NCI-H748 (cell line): ENCODE measurements around the gene CBX5.
A peak's percentile ranks its signal among the peaks of the same experiment; 100 is the strongest.
"Not testable (repeated sequence)": the region's sequence is repeated elsewhere in the genome, so short reads cannot be mapped to it uniquely, and the experiment has no call there.

Source experiments
- DNase-seq: peaks from one replicate; lab custom pipeline; 2025; ENCODE audit not compliant: unreplicated experiment; lab: John Stamatoyannopoulos, UW

CBX5 gene

GRCh38 chr12:54227927-54228326 lies 52.0 kb downstream of the CBX5 start:
- not testable (repeated sequence) for DNase-seq

- DNase-seq: no peak
Measured at GRCh38 chr12:54227376-54227775, 52.5 kb downstream of the CBX5 start.

- no peak for DNase-seq
Measured at GRCh38 chr12:54225666-54226065, 54.3 kb downstream of the CBX5 start.

- no peak for DNase-seq
Measured at GRCh38 chr12:54222609-54223008, 57.3 kb downstream of the CBX5 start.

- DNase-seq: no peak
Measured at GRCh38 chr12:54221402-54221984, 58.4 kb downstream of the CBX5 start.

GRCh38 chr12:54220567-54220966 lies 59.4 kb downstream of the CBX5 start:
- DNase-seq: no peak

GRCh38 chr12:54220092-54220557 lies 59.8 kb downstream of the CBX5 start:
- peak; percentile 70 for DNase-seq

GRCh38 chr12:54217774-54218241 lies 62.1 kb downstream of the CBX5 start:
- no peak for DNase-seq

GRCh38 chr12:54216797-54217661 lies 62.9 kb downstream of the CBX5 start:
- peak; percentile 96 for DNase-seq

GRCh38 chr12:54215989-54216796 lies 63.7 kb downstream of the CBX5 start:
- peak; percentile 89 for DNase-seq

- peak; percentile 95 for DNase-seq
Measured at GRCh38 chr12:54214553-54215406, 65.1 kb downstream of the CBX5 start.

- no peak for DNase-seq
Measured at GRCh38 chr12:54213079-54213478, 66.8 kb downstream of the CBX5 start.

- DNase-seq: no peak
Measured at GRCh38 chr12:54211920-54212319, 68.0 kb downstream of the CBX5 start.

GRCh38 chr12:54210400-54210790 lies 69.5 kb downstream of the CBX5 start:
- DNase-seq: no peak

GRCh38 chr12:54208591-54208990 lies 71.3 kb downstream of the CBX5 start:
- no peak for DNase-seq

- peak; percentile 83 for DNase-seq
Measured at GRCh38 chr12:54207539-54208294, 72.2 kb downstream of the CBX5 start.

- no peak for DNase-seq
Measured at GRCh38 chr12:54206791-54207190, 73.1 kb downstream of the CBX5 start.

- DNase-seq: no peak
Measured at GRCh38 chr12:54204316-54204715, 75.6 kb downstream of the CBX5 start.

GRCh38 chr12:54201001-54201794 lies 78.7 kb downstream of the CBX5 start:
- DNase-seq: peak; percentile 66
